Measurements from ENCODE around the gene RXFP3.
A peak's percentile ranks its signal among the peaks of the same experiment; 100 is the strongest.

Gene RXFP3

GRCh38 chr5:33973271-33973670, 37.1 kb downstream of the RXFP3 start:
- H3K27ac ChIP-seq (ENCODE audit: low read length) = no peak overlapping the region
- no peak for TF ChIP-seq EZH2 (IDR thresholded peaks at IDR 0.05; ENCODE audit: borderline replicate concordance, low read depth, low read length, severe bottlenecking)
- TF ChIP-seq, protein P1, sequence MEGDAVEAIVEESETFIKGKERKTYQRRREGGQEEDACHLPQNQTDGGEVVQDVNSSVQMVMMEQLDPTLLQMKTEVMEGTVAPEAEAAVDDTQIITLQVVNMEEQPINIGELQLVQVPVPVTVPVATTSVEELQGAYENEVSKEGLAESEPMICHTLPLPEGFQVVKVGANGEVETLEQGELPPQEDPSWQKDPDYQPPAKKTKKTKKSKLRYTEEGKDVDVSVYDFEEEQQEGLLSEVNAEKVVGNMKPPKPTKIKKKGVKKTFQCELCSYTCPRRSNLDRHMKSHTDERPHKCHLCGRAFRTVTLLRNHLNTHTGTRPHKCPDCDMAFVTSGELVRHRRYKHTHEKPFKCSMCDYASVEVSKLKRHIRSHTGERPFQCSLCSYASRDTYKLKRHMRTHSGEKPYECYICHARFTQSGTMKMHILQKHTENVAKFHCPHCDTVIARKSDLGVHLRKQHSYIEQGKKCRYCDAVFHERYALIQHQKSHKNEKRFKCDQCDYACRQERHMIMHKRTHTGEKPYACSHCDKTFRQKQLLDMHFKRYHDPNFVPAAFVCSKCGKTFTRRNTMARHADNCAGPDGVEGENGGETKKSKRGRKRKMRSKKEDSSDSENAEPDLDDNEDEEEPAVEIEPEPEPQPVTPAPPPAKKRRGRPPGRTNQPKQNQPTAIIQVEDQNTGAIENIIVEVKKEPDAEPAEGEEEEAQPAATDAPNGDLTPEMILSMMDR (IDR thresholded peaks at IDR 0.05; ENCODE audit: borderline replicate concordance, extremely low read depth, low read length, poor library complexity, severe bottlenecking) = no peak
- DNase-seq (no peak), ATAC-seq (ENCODE audit: insufficient read depth, low read depth) (peak; percentile 42; the same call in 1 of the 3 replicates)
- no peaks in the 10 kb centered on the region for H4K20me1 ChIP-seq (ENCODE audit: insufficient read depth, low read length)
- no peak overlapping the region for H3K9ac ChIP-seq (ENCODE audit: low read depth, low read length)
- H3K79me2 ChIP-seq (ENCODE audit: insufficient read depth, low read length) = no peaks in the 10 kb centered on the region
- no peak overlapping the region for H2AFZ ChIP-seq (ENCODE audit: low read depth, low read length)
- no peaks in the 10 kb centered on the region for H3K36me3 ChIP-seq (ENCODE audit: insufficient read depth, low read length)
- no peaks in the 10 kb centered on the region for H3K9me3 ChIP-seq (ENCODE audit: insufficient read depth, low read length, severe bottlenecking)
- no peaks in the 10 kb centered on the region for H3K4me1 ChIP-seq (ENCODE audit: insufficient read depth, low read length)
- no peak overlapping the region for H3K4me2 ChIP-seq (ENCODE audit: insufficient read depth, low read length)
- no peak overlapping the region for H3K4me3 ChIP-seq (ENCODE audit: low read depth in 1 of 2, low read length in 2 of 2)
- no peaks in the 10 kb centered on the region for H3K27me3 ChIP-seq (ENCODE audit: insufficient read depth, low read length, poor library complexity)

GRCh38 chr5:33975852-33976251, 39.7 kb downstream of the RXFP3 start:
- H3K4me3 ChIP-seq (ENCODE audit: low read depth in 1 of 2, low read length in 2 of 2) = no peak overlapping the region
- no peak overlapping the region for H3K4me2 ChIP-seq (ENCODE audit: insufficient read depth, low read length)
- H3K36me3 ChIP-seq (ENCODE audit: insufficient read depth, low read length) = no peaks in the 10 kb centered on the region
- H3K27ac ChIP-seq (ENCODE audit: low read length) = no peak overlapping the region
- H4K20me1 ChIP-seq (ENCODE audit: insufficient read depth, low read length) = no peaks in the 10 kb centered on the region
- ATAC-seq (ENCODE audit: insufficient read depth, low read depth) (no peak), DNase-seq (no peak)
- H3K27me3 ChIP-seq (ENCODE audit: insufficient read depth, low read length, poor library complexity) = no peaks in the 10 kb centered on the region
- no peak overlapping the region for H2AFZ ChIP-seq (ENCODE audit: low read depth, low read length)
- no peak overlapping the region for H3K9ac ChIP-seq (ENCODE audit: low read depth, low read length)
- TF ChIP-seq EZH2 (IDR thresholded peaks at IDR 0.05; ENCODE audit: borderline replicate concordance, low read depth, low read length, severe bottlenecking) = no peak
- TF ChIP-seq, protein P1 (IDR thresholded peaks at IDR 0.05; ENCODE audit: borderline replicate concordance, extremely low read depth, low read length, poor library complexity, severe bottlenecking) = no peak
- H3K9me3 ChIP-seq (ENCODE audit: insufficient read depth, low read length, severe bottlenecking) = no peaks in the 10 kb centered on the region
- H3K79me2 ChIP-seq (ENCODE audit: insufficient read depth, low read length) = no peaks in the 10 kb centered on the region
- H3K4me1 ChIP-seq (ENCODE audit: insufficient read depth, low read length) = no peaks in the 10 kb centered on the region

- Histone ChIP-seq H3K9me3 (ENCODE audit: insufficient read depth, low read length, severe bottlenecking) (no peaks in the 10 kb centered on the region), H4K20me1 (ENCODE audit: insufficient read depth, low read length) (no peaks in the 10 kb centered on the region), H3K27ac (ENCODE audit: low read length) (no peak overlapping the region), H3K9ac (ENCODE audit: low read depth, low read length) (no peak overlapping the region), H2AFZ (ENCODE audit: low read depth, low read length) (no peak overlapping the region), H3K4me3 (ENCODE audit: low read depth in 1 of 2, low read length in 2 of 2) (no peak overlapping the region), H3K27me3 (ENCODE audit: insufficient read depth, low read length, poor library complexity) (no peaks in the 10 kb centered on the region), H3K4me1 (ENCODE audit: insufficient read depth, low read length) (no peaks in the 10 kb centered on the region), H3K36me3 (ENCODE audit: insufficient read depth, low read length) (no peaks in the 10 kb centered on the region), H3K4me2 (ENCODE audit: insufficient read depth, low read length) (no peak overlapping the region), H3K79me2 (ENCODE audit: insufficient read depth, low read length) (no peaks in the 10 kb centered on the region)
- DNase-seq = no peak
- ATAC-seq (ENCODE audit: insufficient read depth, low read depth) = no peak
- TF ChIP-seq, protein P1 (IDR thresholded peaks at IDR 0.05; ENCODE audit: borderline replicate concordance, extremely low read depth, low read length, poor library complexity, severe bottlenecking) = no peak
- TF ChIP-seq EZH2 (IDR thresholded peaks at IDR 0.05; ENCODE audit: borderline replicate concordance, low read depth, low read length, severe bottlenecking) = no peak
These were observed 40.1 kb downstream of the RXFP3 start for GRCh38 chr5:33976307-33976706.

DNA sequence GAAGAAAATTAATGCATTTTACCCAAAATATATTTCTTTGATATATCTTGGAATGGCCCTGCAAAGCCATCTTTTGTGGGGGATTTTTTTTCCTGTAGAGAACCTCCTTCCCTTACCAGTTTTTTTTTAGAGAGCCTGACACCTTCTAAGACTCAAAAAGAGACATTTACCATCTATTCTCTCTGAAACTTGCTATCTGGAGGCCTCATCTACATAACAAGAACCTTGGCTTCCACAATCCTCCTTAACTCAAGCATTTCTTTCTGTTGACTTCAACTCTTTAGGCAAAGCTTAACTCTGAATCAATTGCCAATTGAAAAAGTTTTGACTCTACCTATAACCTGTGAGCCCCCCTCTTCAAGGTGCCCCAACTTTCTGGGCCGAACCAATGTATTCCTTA, 42.1 kb downstream of the RXFP3 start:
- Histone ChIP-seq H3K4me2 (ENCODE audit: insufficient read depth, low read length) (no peak overlapping the region), H3K9me3 (ENCODE audit: insufficient read depth, low read length, severe bottlenecking) (no peaks in the 10 kb centered on the region), H3K27me3 (ENCODE audit: insufficient read depth, low read length, poor library complexity) (no peaks in the 10 kb centered on the region), H2AFZ (ENCODE audit: low read depth, low read length) (no peak overlapping the region), H3K27ac (ENCODE audit: low read length) (no peak overlapping the region), H3K36me3 (ENCODE audit: insufficient read depth, low read length) (no peaks in the 10 kb centered on the region), H3K4me1 (ENCODE audit: insufficient read depth, low read length) (no peaks in the 10 kb centered on the region), H4K20me1 (ENCODE audit: insufficient read depth, low read length) (no peaks in the 10 kb centered on the region), H3K79me2 (ENCODE audit: insufficient read depth, low read length) (no peaks in the 10 kb centered on the region), H3K4me3 (ENCODE audit: low read depth in 1 of 2, low read length in 2 of 2) (no peak overlapping the region), H3K9ac (ENCODE audit: low read depth, low read length) (no peak overlapping the region)
- DNase-seq (no peak), ATAC-seq (ENCODE audit: insufficient read depth, low read depth) (no peak)
- TF ChIP-seq EZH2 (IDR thresholded peaks at IDR 0.05; ENCODE audit: borderline replicate concordance, low read depth, low read length, severe bottlenecking) = no peak
- TF ChIP-seq, protein P1 (IDR thresholded peaks at IDR 0.05; ENCODE audit: borderline replicate concordance, extremely low read depth, low read length, poor library complexity, severe bottlenecking) = no peak
